Measurements from ENCODE around the gene PPP1R13L.
"Not testable (repeated sequence)": the region's sequence is repeated elsewhere in the genome, so short reads cannot be mapped to it uniquely, and the experiment has no call there.

PPP1R13L gene, protein sequence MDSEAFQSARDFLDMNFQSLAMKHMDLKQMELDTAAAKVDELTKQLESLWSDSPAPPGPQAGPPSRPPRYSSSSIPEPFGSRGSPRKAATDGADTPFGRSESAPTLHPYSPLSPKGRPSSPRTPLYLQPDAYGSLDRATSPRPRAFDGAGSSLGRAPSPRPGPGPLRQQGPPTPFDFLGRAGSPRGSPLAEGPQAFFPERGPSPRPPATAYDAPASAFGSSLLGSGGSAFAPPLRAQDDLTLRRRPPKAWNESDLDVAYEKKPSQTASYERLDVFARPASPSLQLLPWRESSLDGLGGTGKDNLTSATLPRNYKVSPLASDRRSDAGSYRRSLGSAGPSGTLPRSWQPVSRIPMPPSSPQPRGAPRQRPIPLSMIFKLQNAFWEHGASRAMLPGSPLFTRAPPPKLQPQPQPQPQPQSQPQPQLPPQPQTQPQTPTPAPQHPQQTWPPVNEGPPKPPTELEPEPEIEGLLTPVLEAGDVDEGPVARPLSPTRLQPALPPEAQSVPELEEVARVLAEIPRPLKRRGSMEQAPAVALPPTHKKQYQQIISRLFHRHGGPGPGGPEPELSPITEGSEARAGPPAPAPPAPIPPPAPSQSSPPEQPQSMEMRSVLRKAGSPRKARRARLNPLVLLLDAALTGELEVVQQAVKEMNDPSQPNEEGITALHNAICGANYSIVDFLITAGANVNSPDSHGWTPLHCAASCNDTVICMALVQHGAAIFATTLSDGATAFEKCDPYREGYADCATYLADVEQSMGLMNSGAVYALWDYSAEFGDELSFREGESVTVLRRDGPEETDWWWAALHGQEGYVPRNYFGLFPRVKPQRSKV

GRCh38 chr19:45404557-45405434 is at the start of gene PPP1R13L:
Gene PPP1R13L (minus strand): TSS chr19:45405069. CDS start chr19:45398318, 6,751 bp downstream.
- DNase-seq, result peak; percentile 79

DNA sequence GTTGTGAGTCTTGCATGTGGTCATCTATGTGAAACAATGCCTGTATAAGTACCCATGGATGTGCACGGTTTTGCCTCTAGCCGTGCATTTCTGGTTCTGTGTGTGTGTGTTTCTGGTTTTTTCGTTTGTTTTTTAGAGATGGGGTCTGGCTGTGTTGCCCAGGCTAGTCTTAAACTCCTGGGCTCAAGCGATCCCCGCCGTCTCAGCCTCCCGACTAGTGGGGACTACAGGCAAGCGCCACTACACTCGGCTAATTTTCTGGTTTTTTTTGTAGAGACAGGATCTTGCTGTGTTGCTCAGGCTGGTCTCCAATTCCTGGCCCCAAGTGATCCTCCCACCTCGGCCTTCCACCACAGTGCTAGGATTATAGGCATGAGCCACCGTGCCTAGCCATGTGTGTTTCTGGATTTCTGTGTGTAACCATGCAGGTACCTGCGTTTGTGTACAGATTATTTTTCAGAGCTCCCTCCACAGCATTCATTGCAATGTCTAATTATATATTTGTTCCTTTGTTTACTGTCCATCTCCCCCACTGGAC is 47.0 kb upstream of the PPP1R13L start:
- DNase-seq, result no peak

- peak; percentile 45 for DNase-seq
These were observed 46.4 kb upstream of the PPP1R13L start for GRCh38 chr19:45451131-45451849.

GRCh38 chr19:45450012-45450333 is 45.1 kb upstream of the PPP1R13L start:
- no peak for DNase-seq

GRCh38 chr19:45448887-45449299 is 44.0 kb upstream of the PPP1R13L start:
- no peak for DNase-seq

GRCh38 chr19:45448425-45448756 is 43.5 kb upstream of the PPP1R13L start:
- no peak for DNase-seq

- DNase-seq, result no peak
These were observed 42.1 kb upstream of the PPP1R13L start for GRCh38 chr19:45446944-45447343.

DNA sequence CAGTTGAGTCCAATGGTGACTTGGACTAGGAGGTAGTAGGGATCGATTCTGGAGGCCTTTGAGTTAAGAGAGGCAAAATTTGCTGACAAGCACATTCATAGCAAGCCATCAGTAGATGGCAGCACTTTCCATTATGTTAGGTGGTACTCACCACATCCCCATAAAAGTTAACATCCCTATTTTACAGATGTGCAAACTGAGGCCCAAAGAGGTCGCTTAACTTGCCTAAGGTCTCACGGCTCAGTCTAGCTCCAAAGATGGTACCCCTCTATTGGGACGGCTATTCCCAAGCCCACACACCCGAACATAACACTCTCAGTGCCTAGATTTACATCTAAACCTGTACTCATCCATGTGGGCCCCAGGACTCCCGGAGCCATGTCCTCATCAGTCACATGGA is 41.4 kb upstream of the PPP1R13L start:
- no peak for DNase-seq

- DNase-seq, result no peak
These were observed 40.3 kb upstream of the PPP1R13L start for GRCh38 chr19:45445139-45445538.

DNA sequence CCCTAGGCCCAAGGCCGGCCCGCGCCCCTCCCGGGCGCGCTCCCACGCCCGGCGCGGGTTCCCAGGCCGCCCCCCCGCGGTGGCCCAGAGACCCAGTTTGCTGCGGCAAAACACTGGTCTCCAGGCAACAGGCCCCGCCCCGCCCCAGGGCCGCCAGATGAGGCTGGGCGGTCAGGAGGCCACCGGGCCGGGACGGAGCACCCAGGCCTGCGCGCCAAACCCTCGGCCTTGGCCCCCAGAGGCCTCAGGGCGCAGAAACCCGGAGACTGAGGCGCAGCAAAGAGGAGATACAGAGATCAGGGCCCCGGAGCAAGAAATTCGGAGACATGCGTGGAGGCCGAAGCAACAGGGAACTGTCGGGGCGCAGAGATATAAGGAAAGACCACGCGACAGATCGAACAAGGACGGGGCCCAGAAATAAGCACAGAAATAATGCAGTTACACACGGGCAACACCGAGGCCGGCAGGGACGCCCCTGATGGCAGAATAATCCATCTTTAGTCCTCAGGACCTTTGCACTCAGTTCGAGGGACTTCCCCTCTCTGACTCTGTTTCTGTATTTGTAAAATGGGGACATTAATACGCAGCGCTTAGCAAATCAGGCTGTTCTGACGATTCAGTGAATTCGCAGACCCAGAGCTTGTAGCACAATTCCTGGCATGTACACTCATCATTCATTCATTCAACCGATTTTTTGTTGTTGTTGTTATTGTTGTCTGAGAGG is 39.6 kb upstream of the PPP1R13L start:
- DNase-seq, result peak; percentile 79

- peak; percentile 65 for DNase-seq
These were observed 38.8 kb upstream of the PPP1R13L start for GRCh38 chr19:45443462-45444317.

GRCh38 chr19:45442778-45443461 is 38.1 kb upstream of the PPP1R13L start:
- DNase-seq, result peak; percentile 56

GRCh38 chr19:45442408-45442777 is 37.5 kb upstream of the PPP1R13L start:
- no peak for DNase-seq

DNA sequence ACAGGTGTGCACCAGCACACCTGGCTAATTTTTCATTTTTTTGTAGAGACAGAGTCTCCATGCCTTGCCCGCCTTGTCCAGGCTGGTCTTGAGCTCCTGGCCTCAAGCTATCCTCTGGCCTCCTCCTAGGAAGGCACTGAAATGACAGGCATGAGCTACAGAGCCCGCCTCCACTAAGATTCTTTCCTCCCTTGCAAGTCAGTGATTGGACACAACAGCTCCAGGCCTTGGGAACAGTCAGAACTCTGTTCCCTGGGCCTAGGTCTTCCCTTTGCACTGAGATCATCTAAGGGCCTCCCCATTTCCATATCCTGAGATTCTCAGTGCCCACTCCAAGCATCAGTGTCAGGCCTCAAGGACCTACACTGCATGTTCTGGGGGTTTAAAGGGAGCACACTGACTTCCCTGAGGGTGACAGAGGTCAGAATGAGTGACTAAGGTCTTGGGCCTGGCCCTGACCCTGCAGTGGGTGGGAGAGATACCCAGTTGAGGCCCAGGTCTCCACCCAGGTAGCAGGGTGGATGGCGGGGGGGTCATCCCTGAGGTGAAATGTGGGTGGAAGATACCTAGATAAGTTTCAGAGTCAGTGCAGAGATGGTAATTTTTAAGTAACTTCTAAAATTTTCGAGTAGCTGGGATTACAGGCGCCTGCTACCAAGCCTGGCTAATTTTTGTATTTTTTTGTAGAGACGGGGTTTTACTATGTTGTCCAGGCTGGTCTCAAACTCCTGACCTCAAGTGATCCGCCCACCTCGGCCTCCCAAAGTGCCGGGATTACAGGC is 36.2 kb upstream of the PPP1R13L start:
- no peak for DNase-seq

GRCh38 chr19:45440259-45440638 is 35.4 kb upstream of the PPP1R13L start:
- no peak for DNase-seq

- DNase-seq, result peak; percentile 87
These were observed 34.8 kb upstream of the PPP1R13L start for GRCh38 chr19:45439569-45440258.

GRCh38 chr19:45439190-45439568 is 34.3 kb upstream of the PPP1R13L start:
- DNase-seq, result no peak

DNA sequence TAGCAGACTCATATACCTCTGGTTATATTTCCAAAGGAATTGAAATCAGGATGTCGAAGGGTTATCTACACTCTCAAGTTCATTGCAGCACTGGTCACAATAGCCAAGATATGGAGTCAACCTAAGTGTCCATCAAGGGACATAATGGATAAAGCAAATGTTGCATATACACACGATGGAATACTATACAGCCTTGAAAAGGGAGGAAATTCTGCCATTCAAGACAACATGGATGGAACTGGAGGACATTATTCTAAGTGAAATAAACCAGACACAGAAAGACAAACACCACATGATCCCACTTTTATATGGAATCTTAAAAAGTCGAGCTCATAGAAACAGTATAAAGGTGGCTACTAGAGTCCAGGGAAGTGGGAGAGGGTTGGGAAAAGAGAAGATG is 32.5 kb upstream of the PPP1R13L start:
- DNase-seq, result no peak

DNA sequence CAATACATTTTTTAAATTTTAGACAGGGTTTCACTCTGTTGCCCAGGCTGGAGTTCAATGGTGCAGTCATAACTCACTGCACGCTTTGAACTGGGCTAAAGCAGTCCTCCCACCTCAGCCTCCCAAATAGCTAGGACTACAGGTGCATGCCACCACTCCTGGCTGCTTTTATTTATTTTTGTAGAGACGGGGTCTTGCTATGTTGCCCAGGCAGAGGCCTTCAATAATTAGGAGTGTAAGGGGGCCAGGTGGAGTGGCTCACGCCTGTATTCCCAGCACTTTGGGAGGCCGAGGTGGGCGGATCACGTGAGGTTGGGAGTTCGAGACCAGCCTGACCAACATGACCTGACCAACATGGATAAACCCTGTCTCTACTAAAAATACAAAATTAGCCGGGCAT is 27.7 kb upstream of the PPP1R13L start:
- DNase-seq, result not testable (repeated sequence)

All from activated CD4-positive, alpha-beta T cell treated with anti-CD3 and anti-CD28 coated beads for 48 hours (primary cell).